Ishikawa (cell line): Measurements from ENCODE around the gene LAMC1.

Source experiments
- CEBPB ChIP-seq: IDR thresholded peaks from 2 replicates; pipeline ENCODE4 v1.6.1; 2012
- CREB1 ChIP-seq: IDR thresholded peaks from 2 replicates; pipeline ENCODE4 v1.6.1; 2012; ENCODE audit warnings: low read depth
- EGR1 ChIP-seq: IDR thresholded peaks from 2 replicates; pipeline ENCODE4 v1.6.1; 2012
- EP300 ChIP-seq: IDR thresholded peaks from 2 replicates; pipeline ENCODE4 v1.6.1; 2012; ENCODE audit warnings: borderline replicate concordance
- FOXM1 ChIP-seq: IDR thresholded peaks from 2 replicates; pipeline ENCODE4 v1.6.1; 2012; ENCODE audit warnings: low read depth, borderline replicate concordance
- NFIC ChIP-seq: IDR thresholded peaks from 2 replicates; pipeline ENCODE4 v1.6.1; 2012
- RAD21 ChIP-seq: IDR thresholded peaks from 2 replicates; pipeline ENCODE4 v1.6.1; 2012; ENCODE audit warnings: low read depth
- TAF1 ChIP-seq: IDR thresholded peaks from 2 replicates; pipeline ENCODE4 v1.6.1; 2012; ENCODE audit warnings: low read depth, mild to moderate bottlenecking
- TCF12 ChIP-seq: IDR thresholded peaks from 2 replicates; pipeline ENCODE4 v1.6.1; 2012; ENCODE audit warnings: low read depth
- TEAD4 ChIP-seq: IDR thresholded peaks from 2 replicates; pipeline ENCODE4 v1.6.1; 2012
- YY1 ChIP-seq: IDR thresholded peaks from 2 replicates; pipeline ENCODE4 v1.6.1; 2012; ENCODE audit warnings: low read depth
- ZBTB7A ChIP-seq: IDR thresholded peaks from 2 replicates; pipeline ENCODE4 v1.6.1; 2012; ENCODE audit warnings: low read depth
- TF ChIP-seq, protein P1 (sequence below): IDR thresholded peaks from 2 replicates; pipeline ENCODE4 v1.6.1; 2012; ENCODE audit warnings: low read depth, mild to moderate bottlenecking
- TF ChIP-seq, protein P2 (sequence below): IDR thresholded peaks from 2 replicates; pipeline ENCODE4 v1.6.1; 2012
- TF ChIP-seq, protein P3 (sequence below): IDR thresholded peaks from 2 replicates; pipeline ENCODE4 v1.6.1; 2012

Gene LAMC1

DNA sequence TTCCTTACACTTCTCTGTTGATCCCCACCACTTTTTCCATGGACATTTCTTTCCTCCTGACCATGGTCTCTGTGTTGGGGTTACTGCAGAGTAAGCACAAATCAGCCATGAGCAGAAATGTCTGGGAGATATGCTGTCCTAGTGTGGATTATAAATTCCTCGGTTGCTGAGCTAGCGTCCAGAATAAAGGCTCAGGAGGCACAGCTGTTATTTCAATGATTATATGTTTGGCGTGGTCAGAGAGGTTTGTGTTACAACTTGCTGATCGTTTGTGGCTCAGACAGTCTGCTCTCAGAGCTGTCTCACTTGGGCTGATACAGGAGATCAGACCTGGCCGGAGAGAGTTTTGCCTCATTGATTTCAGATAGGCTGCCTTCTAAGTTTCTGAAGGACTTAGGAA lies 125.4 kb downstream of the LAMC1 start:
- TF ChIP-seq EGR1 (no peak), FOXM1 (no peak), TCF12 (no peak), CREB1 (no peak), ZBTB7A (no peak), TAF1 (no peak), CEBPB (no peak), RAD21 (no peak), TEAD4 (no peak), YY1 (no peak), EP300 (no peak), NFIC (no peak)
- TF ChIP-seq, protein P1, sequence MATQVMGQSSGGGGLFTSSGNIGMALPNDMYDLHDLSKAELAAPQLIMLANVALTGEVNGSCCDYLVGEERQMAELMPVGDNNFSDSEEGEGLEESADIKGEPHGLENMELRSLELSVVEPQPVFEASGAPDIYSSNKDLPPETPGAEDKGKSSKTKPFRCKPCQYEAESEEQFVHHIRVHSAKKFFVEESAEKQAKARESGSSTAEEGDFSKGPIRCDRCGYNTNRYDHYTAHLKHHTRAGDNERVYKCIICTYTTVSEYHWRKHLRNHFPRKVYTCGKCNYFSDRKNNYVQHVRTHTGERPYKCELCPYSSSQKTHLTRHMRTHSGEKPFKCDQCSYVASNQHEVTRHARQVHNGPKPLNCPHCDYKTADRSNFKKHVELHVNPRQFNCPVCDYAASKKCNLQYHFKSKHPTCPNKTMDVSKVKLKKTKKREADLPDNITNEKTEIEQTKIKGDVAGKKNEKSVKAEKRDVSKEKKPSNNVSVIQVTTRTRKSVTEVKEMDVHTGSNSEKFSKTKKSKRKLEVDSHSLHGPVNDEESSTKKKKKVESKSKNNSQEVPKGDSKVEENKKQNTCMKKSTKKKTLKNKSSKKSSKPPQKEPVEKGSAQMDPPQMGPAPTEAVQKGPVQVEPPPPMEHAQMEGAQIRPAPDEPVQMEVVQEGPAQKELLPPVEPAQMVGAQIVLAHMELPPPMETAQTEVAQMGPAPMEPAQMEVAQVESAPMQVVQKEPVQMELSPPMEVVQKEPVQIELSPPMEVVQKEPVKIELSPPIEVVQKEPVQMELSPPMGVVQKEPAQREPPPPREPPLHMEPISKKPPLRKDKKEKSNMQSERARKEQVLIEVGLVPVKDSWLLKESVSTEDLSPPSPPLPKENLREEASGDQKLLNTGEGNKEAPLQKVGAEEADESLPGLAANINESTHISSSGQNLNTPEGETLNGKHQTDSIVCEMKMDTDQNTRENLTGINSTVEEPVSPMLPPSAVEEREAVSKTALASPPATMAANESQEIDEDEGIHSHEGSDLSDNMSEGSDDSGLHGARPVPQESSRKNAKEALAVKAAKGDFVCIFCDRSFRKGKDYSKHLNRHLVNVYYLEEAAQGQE = no peak
- TF ChIP-seq, protein P2, sequence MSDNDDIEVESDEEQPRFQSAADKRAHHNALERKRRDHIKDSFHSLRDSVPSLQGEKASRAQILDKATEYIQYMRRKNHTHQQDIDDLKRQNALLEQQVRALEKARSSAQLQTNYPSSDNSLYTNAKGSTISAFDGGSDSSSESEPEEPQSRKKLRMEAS = no peak
- TF ChIP-seq, protein P3, sequence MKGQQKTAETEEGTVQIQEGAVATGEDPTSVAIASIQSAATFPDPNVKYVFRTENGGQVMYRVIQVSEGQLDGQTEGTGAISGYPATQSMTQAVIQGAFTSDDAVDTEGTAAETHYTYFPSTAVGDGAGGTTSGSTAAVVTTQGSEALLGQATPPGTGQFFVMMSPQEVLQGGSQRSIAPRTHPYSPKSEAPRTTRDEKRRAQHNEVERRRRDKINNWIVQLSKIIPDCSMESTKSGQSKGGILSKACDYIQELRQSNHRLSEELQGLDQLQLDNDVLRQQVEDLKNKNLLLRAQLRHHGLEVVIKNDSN = no peak

DNA sequence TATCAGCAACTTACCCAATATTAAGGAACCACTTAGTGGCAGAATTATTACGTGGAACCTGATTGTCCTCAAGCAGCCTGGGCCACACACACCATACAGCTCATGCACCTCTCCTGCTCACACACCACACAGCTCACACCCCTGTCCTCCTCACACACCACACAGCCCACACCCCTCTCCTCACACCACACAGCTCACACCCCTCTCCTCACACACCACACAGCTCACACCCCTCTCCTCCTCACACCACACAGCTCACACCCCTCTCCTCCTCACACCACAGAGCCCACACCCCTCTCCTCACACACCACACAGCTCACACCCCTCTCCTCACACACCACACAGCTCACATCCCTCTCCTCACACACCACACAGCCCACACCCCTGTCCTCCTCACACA lies 126.1 kb downstream of the LAMC1 start:
- TF ChIP-seq EP300 (no peak), EGR1 (no peak), TEAD4 (no peak), ZBTB7A (no peak), TAF1 (no peak), RAD21 (no peak), FOXM1 (no peak), NFIC (no peak), CEBPB (no peak), YY1 (no peak), CREB1 (no peak), TCF12 (no peak)
- TF ChIP-seq, protein P1 = no peak
- TF ChIP-seq, protein P3 = no peak
- TF ChIP-seq, protein P2 = no peak

DNA sequence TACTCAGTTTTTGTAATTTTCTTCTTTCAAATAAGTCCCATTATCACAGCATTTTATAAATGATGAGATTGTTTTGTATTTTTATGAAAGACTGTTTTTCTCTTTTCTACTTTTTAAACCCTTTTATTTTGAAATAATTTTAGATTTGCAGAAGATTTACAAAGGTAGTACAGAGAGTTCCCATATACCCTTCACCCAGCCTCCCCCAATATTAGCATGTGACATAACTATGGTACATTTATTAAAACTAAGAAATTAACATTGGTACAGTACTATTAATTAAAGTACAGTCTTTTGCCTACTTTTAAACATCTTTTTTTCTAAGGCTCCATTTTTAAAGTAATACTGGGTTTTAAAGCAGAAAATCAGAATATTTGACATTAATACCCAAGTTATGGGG lies 127.2 kb downstream of the LAMC1 start:
- TF ChIP-seq FOXM1 = no peak
- TF ChIP-seq EP300 = no peak
- TF ChIP-seq, protein P2 = no peak
- TF ChIP-seq TEAD4 = no peak

DNA sequence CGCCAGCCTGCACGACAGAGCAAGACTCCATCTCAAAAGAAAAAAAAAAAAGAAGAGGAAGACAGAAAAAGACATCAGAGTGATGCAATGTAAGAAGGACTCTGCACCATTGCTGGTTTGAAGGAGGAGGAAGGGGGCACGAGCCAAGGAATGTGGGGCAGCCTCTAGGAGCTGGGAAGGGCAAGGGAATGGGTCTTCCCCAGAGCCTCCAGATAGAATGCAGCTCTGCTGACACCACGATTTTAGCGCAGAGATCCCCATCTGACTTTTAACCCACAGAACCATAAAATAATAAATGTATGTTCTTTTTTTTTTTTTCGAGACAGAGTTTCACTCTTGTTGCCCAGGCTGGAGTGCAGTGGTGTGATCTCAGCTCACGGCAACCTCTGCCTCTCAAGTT lies 129.0 kb downstream of the LAMC1 start:
- TF ChIP-seq ZBTB7A (no peak), YY1 (no peak), FOXM1 (no peak), TAF1 (no peak)

DNA sequence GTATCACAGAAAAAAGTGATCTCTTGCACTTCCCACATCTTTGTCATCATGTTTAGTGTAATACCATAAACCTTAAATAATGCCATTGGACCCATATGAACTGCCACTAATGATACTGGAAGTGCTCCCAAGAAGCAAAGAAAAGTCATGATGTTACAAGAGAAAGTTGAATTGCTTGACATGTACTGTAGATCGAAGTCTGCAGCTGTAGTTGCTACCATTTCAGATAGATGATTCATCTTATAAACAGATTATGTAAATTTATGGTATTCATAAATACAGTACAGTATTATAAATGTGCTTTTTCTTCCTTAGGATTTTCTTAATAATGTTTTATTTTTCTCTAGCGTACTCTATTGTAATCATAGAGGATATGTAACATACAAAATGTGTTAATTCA lies 132.7 kb downstream of the LAMC1 start:
- TF ChIP-seq TAF1 = no peak
- no peak for TF ChIP-seq TCF12
- TF ChIP-seq, protein P1 = no peak
- no peak for TF ChIP-seq CREB1
- TF ChIP-seq RAD21 = no peak
- no peak for TF ChIP-seq FOXM1
- no peak for TF ChIP-seq EP300
- TF ChIP-seq, protein P2 = no peak
- no peak for TF ChIP-seq TEAD4
- no peak for TF ChIP-seq NFIC
- TF ChIP-seq CEBPB = no peak
- TF ChIP-seq, protein P3 = no peak
- TF ChIP-seq YY1 = no peak
- TF ChIP-seq ZBTB7A = no peak
- no peak for TF ChIP-seq EGR1
